Activated T-cell treated with anti-CD3 and anti-CD28 coated beads for 48 hours (primary cell): ENCODE measurements around the gene AUTS2.

ENCODE experiments used
- DNase-seq: peaks from one replicate; pipeline ENCODE4 v3.0.0-alpha.2; 2020; ENCODE audit warnings: low read depth

The AUTS2 gene

GRCh38 chr7:69939317-69939716 lies 341.0 kb downstream of the AUTS2 start:
- no peak for DNase-seq

GRCh38 chr7:69941077-69941651 lies 342.9 kb downstream of the AUTS2 start:
- no peak for DNase-seq

- no peak for DNase-seq
Measured at GRCh38 chr7:69942573-69942972, 344.3 kb downstream of the AUTS2 start.

- DNase-seq: no peak
Measured at GRCh38 chr7:69946901-69947300, 348.6 kb downstream of the AUTS2 start.

- DNase-seq: no peak
Measured at GRCh38 chr7:69947998-69948397, 349.7 kb downstream of the AUTS2 start.

GRCh38 chr7:69949122-69949521 lies 350.8 kb downstream of the AUTS2 start:
- DNase-seq: no peak

GRCh38 chr7:69951458-69951857 lies 353.2 kb downstream of the AUTS2 start:
- DNase-seq: no peak

GRCh38 chr7:69953136-69954067 lies 355.1 kb downstream of the AUTS2 start:
- DNase-seq: no peak

GRCh38 chr7:69956541-69956940 lies 358.3 kb downstream of the AUTS2 start:
- no peak for DNase-seq

GRCh38 chr7:69957661-69958060 lies 359.4 kb downstream of the AUTS2 start:
- DNase-seq: no peak

- no peak for DNase-seq
Measured at GRCh38 chr7:69959789-69960499, 361.7 kb downstream of the AUTS2 start.

GRCh38 chr7:69961436-69961835 lies 363.2 kb downstream of the AUTS2 start:
- no peak for DNase-seq

- DNase-seq: no peak
Measured at GRCh38 chr7:69962186-69963065, 364.2 kb downstream of the AUTS2 start.

- no peak for DNase-seq
Measured at GRCh38 chr7:69963393-69963792, 365.1 kb downstream of the AUTS2 start.

- DNase-seq: no peak
Measured at GRCh38 chr7:69966766-69967591, 368.7 kb downstream of the AUTS2 start.

GRCh38 chr7:69967689-69968450 lies 369.6 kb downstream of the AUTS2 start:
- DNase-seq: no peak

- DNase-seq: no peak
Measured at GRCh38 chr7:69968969-69969556, 370.8 kb downstream of the AUTS2 start.

GRCh38 chr7:69981646-69982045 lies 383.4 kb downstream of the AUTS2 start:
- no peak for DNase-seq

GRCh38 chr7:69982197-69982596 lies 383.9 kb downstream of the AUTS2 start:
- no peak for DNase-seq

GRCh38 chr7:69989551-69989950 lies 391.3 kb downstream of the AUTS2 start:
- no peak for DNase-seq
